Activated CD8-positive, alpha-beta memory T cell treated with anti-CD3 and anti-CD28 coated beads, Interleukin-2, amount 50 U/mL, for 48 hours (primary cell): Measurements from ENCODE around the gene WDR62.
"Not testable (repeated sequence)": the region's sequence is repeated elsewhere in the genome, so short reads cannot be mapped to it uniquely, and the experiment has no call there.

Source experiments
- DNase-seq: peaks from one replicate; pipeline ENCODE4 v3.0.0-alpha.2; 2020

Gene WDR62

DNA sequence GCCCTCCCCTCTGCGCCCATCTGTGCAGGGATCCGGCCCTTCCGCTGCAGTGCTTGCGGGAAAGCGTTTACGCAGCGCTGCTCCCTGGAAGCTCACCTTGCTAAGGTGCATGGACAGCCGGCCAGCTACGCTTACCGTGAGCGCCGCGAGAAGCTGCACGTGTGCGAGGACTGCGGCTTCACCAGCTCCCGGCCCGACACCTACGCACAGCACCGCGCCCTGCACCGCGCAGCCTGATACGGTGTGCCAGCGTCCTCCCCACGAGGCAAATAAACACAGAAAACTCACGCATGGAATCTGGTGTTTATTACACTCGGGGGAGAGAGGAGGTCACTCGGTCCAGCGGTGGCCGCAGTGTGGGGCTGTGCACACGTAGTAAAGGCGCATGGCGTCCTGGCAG is 58.7 kb downstream of the WDR62 start:
- DNase-seq = no peak

DNA sequence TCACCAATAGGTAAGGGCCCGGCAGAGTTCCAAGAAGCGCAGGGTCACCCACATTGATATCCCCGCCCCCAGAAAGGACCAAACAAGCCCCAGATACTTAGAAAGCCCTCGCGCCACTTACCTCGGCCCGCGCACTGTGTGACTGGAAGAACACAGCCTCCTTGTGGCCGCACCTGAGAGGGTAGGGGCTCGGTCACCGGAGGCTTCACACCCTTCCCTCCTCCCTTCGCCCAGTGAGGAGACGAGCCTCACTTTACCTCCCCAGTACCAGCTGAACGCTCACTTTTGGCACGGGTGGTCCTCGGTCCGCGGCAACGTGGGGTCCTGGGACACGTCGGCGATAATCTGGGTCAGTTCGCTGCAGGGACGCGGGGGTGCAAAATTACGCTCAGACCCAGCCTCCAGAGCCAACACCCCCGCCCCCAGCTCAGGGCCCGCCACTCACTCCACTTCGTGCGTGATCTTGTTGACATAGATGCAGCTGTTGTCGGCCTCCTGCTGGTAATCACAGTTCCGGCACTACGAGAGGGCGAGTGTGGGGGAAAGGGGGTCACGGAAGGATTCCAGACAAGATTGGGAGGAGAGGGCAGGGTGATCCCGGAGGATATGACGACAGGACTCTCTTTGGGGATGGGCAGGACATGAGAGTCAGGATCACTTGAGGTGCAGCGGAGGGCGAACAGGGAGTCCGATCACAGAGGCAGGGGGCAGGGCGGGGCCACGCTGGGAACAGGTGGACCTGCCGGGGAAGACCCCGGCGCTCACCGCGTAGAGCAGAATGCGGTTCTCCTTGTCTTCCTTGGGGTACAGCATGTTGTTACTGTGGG is 59.4 kb downstream of the WDR62 start:
- peak; percentile 66 for DNase-seq

DNA sequence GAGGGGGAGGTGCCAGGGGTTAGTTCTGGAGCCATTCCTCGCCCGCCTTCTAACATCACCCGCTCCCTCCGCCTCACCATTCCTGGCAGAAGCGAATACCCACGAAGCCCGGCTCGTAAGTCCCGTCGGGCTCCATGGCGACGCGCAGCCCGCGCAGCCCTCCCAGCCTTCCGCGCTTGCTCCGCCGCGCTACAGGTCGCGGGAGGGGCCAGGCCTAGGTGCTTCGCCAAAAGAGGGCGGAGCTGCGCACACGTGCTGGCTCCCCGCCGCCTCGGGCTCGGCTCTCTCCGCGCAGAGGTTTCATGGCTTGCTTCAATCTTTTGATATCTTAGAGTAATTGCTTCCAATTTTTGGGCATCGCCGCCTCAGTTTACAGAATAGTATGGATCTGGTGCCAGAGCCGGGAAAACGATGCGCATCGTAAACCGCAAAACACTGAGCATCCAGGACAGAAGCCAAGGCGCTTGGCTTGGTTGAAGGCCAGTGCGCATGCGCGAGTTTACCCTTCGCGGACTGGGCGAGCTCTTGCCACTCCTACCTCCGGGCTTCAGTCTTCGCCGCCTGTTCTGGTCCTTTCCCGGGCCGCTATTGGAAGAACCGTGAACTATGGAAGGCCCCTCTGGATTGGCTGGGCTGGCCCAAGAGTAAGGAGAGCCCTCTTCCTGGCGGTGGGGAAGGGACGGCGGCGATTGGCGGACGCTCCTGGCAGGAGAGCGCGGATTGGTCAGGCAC is 60.2 kb downstream of the WDR62 start, which contains the start of gene POLR2I:
Gene POLR2I, minus strand, starts transcription at position 155 of the 732 bp plus-strand sequence. Its CDS starts 19 bp downstream, at position 136.
- DNase-seq = peak; percentile 99

DNA sequence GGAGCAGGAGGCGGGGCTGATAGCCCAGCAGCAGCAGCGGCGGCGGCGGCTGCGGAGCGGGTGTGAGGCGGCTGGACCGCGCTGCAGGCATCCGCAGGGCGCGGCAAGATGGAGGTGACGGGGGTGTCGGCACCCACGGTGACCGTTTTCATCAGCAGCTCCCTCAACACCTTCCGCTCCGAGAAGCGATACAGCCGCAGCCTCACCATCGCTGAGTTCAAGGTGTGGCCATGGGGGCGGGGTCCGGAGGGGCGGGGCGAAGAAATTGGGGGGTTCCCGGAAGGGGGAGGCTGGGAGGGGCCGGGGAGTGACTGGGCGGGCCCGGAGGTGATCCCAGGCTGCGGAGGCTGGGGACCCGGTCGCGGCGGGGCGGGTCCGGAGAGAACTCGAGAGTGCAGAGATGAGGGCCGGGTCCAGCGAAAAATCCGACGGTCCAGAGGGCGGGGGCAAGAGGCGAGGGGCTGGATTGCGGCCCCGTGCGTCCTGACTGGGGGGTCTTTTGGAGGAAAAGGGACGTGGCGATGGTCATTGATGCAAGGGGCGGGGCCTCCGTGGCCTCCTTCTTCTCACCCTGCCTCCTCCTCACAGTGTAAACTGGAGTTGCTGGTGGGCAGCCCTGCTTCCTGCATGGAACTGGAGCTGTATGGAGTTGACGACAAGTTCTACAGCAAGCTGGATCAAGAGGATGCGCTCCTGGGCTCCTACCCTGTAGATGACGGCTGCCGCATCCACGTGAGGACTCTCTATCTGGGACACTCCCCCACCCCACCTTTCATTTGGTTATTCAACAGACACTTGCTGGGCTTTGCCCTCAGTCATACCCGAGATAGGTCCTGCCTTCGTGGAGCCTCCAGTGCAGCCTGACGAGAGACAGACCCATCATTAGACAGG is 61.0 kb downstream of the WDR62 start, which contains the start of gene TBCB:
Gene TBCB, plus strand, starts transcription at position 16 of the 891 bp plus-strand sequence. Its CDS starts 93 bp downstream, at position 109.
- DNase-seq = peak; percentile 93

DNA sequence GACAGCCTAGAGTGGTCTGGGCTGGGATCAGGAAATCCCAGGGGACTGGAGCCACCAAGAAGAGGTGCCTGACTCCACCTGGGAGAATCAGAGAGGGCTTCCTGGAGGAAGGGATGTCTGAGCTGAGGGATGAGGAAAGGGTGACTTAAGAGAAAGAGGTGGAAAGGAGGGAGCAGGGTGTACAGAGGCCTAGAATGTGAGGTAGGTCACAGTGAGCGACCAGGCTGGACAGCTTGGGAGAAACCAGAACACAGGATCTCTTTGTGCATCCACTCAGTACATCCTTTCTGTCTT is 61.6 kb downstream of the WDR62 start:
- DNase-seq = no peak

DNA sequence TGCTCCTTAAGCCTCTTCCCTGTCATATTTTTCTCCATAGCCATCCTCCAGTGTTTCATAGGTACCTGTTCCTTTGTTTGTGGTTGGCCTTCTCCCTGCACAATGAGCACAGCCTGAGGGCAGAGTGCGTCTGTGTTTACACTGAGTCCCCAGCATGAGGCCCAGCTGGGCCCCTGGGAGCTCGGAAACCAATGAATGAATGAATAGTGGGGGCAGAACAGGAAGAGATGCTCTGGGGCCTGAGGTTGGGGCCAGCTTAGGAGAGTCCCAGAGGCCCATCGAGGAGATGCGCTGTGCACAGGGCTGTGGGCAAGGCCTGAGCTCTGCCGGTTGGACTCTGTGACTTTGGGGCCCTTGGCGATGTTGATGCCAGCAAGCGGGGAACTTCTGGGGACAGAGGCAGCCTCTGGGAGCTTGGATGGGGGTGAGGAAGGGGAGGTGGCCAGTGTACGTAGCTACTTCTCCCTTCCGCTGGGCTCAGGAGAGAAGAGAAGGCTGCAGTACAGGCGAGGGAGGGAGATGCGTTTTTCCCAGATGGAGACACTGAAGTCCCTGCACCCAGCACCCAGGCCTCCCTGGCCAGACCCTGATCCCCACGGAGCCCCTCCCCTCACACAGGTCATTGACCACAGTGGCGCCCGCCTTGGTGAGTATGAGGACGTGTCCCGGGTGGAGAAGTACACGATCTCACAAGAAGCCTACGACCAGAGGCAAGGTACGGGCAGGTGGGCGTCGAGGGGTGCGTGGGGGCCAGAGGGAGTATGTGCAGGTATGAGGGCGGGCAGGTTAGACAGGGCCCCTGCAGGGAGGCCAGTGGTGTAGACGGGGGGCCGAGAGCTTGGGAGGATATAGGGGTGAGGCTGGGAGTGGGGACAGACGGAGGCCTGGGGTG is 65.6 kb downstream of the WDR62 start:
- DNase-seq = no peak

DNA sequence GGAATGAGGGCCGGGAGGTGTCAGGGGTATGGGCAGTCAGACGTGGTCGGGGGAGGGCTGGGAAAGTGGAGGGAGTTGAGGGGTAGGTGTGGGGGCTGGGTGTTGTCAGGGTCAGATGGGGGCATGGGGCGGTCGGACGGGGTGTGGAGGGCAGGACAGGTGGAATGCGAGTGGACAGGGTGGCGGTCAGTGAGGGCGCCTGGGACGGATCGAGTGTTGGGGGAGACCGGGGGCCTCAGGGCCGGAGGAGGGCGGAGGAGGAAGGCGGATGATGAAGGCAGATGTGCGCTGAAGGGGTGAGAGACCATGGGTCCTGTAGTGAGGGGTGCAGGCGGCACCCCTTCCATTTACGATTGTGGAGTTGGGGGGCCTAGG is 66.3 kb downstream of the WDR62 start:
- no peak for DNase-seq

DNA sequence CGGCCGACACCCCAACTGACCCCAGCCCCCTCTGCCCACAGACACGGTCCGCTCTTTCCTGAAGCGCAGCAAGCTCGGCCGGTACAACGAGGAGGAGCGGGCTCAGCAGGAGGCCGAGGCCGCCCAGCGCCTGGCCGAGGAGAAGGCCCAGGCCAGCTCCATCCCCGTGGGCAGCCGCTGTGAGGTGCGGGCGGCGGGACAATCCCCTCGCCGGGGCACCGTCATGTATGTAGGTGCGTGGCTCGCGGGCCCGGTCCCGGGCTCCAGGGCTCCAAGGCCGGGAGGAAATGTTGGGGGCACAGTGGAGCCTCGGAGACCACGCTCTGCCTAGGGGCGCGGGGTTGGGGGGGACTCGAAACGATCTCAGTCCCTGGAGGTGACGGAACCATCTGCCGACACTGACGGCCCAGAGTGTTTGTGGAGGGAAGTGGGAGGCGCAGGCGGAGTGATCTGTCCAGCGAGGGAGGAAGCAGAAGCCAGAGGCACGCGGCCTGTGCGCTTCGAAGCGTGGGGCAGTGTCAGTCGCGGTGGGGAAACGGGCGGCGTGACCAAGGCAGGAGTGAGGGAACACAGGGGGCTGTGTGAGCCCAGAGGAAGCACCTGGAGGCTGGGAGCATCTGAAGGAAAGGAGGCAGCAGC is 66.9 kb downstream of the WDR62 start:
- no peak for DNase-seq

DNA sequence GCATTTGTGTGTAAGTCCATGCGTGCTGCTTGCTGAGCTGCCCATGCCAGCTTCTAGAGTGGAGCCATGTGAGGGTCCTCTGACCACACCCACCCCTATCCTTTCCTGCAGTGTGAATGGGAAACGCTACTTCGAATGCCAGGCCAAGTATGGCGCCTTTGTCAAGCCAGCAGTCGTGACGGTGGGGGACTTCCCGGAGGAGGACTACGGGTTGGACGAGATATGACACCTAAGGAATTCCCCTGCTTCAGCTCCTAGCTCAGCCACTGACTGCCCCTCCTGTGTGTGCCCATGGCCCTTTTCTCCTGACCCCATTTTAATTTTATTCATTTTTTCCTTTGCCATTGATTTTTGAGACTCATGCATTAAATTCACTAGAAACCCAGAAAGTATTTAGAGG is 70.9 kb downstream of the WDR62 start:
- DNase-seq = no peak

DNA sequence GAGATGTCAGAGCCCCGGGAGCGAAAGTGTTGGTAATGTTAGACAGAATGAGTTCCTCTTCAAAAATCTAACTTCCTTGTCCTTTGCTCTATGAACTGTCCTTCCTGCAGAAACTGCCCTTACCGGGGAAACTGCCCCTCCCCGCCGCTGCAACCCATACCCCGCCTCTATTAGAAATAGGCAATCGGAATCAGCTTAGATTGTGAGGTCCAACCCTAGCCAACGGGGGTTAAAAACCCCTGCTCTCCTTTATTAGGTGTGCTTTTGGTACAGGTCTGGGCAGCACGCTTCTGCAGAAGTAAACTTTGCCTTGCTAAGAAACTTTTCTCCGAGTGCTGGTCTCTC is 73.7 kb downstream of the WDR62 start:
- no peak for DNase-seq

DNA sequence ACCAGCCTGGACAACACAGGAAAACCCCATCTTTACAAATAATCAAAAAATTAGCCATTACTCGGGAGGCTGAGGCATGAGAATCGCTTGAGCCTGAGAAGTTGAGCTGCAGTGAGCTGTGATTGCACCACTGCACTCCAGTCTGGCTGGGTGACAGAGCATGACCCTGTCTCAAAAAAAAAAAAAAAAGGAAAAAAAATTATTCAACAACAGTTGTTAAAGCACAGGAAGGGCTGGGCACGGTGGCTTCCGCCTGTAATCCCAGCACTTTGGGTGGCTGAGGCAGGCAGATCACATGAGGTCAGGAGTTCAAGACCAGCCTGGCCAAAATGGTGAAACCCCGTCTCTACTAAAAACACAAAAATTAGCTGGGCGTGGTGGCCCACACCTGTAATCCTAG is 76.5 kb downstream of the WDR62 start:
- not testable (repeated sequence) for DNase-seq

DNA sequence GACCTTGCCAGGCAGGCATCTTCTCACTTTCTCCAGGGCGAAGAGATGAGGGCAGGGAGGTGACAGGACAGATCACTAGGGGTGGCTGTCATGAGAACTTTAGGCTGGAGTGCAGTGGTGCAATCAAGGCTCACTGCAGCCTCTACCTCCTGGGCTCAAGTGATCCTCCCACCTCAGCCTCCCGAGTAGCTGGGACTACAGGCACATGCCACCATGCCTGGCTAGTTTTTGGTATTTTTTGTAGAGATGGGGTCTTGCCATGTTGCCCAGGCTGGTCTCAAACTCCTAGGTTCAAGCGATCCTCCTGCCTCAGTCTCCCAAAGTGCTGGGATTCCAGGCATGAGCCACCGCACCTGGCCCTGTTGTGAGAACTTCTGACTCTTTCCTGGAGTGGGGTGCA is 80.2 kb downstream of the WDR62 start:
- DNase-seq = not testable (repeated sequence)

DNA sequence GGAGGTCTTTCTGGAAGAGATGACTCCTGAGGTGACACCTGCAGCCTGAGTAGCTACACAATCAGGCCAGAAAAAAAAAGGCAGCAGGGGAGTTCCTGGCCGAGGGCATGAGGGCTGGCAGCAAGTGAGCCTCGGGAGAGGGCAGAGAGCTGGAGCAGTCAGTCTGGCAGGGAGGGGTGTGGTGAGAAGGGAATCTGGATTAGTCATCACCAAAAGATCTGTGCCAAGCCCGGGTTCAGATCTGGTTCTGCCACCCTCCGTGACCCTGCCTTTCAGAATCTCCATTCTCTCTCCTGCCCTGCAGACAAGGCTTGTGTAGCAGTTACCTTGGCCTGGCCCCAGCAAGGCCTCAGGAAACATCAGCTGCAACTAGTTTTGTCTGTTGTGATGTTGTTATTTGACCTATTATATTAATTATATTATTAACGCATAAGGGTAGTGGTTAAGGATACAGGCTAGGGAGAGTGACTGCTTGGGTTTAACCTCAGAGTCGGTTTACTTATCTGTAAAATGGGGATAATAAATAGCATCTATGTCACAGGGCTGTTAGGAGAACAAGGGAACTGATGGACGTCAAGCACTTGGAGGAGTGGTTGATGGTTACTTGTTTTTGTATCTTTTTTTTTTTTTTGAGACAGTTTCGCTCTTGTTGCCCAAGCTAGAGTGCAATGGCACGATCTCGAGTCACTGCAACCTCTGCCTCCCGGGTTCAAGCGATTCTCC is 82.4 kb downstream of the WDR62 start:
- no peak for DNase-seq

DNA sequence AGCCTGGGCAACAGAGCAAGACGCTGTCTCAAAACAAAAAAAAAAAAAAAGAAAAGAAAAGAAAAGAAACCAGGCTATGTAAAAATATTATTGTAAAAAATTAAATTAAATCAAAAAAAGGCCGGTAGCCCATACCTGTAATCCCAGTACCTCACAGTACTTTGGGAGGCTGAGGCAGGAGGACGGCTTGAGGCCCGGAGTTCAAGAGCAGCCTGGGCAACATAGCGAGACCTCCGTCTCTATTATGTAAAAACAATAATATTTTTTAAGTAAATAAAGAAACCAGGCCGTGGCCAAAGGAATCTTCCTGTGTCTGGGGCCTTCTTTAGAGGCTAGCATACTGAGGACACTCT is 84.4 kb downstream of the WDR62 start:
- DNase-seq = no peak

DNA sequence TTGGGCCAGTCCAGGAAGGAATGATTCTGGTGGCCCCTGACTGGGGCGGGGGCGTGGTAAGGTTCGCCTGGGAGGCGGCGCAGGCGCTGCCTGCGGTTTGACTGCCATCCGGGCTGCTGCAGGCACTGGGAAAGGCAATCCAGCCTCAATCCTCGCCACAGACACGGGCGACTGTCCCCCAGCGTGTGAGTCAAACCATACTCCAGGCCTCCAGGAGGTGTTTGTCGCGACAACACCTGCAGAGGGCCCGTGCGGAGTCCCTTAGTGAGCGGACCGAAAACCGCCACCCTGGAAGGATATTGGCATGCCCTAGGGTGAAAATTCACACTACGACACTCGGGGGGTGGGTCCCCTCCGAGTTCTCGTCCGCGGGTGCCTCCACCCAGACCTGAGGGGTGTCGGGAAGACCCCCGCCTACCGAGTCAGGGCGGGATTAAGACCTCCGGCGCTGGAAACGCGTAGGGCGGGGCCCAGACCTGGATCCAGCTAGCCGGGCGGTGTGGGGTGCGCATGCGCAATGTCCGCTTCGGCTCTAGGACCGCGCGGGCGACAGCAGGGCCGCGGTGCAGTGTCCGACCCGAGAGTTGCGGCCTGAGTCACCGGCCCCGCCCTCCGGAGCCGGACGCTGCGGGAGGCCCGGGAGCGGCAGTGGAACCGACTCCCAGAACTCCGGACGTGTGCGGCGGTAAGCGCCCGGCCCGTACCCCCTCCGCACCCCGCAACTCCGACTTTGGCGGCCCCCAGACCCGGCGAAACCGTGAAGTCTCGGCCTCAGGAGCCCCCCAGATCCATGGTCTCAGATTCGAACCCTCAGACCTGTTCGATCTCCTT is 85.0 kb downstream of the WDR62 start, which contains the start of gene CAPNS1:
Gene CAPNS1, plus strand, starts transcription at position 594 of the 831 bp plus-strand sequence. CDS start 946 bp downstream, outside the sequence.
- DNase-seq = peak; percentile 98

DNA sequence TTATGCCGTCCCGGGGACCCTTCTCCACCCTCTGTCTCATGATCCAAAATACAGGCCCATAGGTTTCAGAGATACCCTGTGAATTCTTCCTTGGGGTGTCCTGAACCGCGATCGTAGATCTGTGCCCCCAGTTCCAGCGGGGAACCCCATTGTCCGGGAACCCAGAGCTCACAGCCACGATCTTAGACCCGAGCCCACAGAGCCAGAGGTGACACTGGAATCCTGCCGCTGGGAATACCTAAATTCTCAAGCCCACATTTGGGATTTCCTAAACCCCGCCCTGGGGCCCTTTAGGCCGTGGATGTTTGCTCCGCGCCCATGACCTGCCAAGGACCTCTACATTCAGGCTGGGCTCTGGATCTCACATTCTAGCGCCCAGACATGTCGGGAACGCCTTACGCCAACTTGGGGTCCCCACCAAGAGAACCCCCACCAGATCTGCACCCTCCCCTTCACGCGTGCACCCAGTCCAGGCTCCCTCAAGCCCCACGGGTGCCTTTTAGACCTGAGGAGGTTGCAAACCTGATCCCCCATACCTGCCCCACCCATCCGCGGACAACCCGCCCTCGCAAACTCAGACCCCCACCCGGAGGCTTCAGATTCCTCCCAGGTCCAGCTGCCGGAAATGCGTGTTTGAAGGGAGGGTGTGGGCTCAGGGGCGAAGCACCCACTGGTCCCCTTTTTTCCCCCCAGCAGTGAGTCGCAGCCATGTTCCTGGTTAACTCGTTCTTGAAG is 85.8 kb downstream of the WDR62 start:
- DNase-seq = peak; percentile 79

DNA sequence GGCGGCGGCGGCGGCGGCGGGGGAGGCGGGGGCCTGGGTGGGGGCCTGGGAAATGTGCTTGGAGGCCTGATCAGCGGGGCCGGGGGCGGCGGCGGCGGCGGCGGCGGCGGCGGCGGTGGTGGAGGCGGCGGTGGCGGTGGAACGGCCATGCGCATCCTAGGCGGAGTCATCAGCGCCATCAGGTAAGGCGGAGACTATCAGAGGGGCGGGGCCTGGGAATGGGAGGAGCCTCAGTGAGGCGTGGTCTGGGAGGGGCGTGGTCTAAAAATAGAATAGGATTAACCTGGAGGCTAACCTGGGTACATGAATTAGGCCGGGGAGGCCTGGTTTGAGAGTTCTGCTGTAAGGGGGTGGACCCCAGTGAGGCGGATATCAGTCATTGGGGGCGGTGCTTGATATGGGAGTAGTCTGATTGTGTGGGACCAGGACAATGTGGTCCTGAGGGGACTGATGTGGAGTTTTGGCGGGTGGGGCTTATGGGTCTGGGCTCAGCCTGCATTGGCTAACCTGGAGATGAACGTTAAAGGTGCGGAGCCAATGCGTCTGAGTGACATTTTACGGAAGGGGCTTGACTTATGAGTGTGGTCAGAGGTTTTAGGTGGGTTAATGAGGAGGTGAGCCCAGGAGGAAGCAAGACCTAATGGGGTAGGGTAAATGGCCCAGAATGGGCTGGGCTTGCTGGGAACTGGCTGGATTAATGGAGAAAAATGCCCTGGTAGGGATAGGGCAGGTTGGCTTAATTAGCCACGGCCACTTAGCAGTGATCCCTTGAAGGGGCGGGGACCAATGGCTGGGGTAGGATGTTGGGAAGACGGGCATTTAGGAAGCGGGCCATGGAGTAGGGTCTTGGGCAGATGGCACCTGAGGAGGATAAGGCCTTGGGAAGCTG is 86.6 kb downstream of the WDR62 start:
- DNase-seq = peak; percentile 97

DNA sequence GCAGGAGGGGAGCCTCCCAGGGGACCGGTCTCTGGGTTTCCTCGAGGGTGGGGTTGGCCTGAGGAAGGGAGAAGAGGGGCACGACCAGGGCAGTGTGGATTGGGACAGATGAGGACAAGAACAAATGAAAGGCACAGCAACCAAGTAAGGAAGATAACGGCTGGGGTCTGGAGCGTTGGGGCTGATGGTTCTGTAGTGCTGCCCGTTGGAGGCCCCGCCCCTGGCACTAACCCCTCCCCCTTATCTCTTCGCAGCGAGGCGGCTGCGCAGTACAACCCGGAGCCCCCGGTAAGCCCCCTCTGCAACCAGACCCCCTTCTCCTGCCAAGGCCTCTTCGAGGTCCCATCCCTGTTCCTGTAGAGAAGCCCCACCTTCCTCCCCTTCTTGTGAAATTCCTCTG is 87.3 kb downstream of the WDR62 start:
- DNase-seq = no peak
